ENCODE results near the gene TMEM238. TPM values are rescaled to one million over a fixed set of nuclear protein-coding genes. Genes with fewer than 3 reads are reported as not detected.
A peak's percentile ranks its signal among the peaks of the same experiment; 100 is the strongest.

TMEM238 gene
- total and polyA plus RNA-seq, 9 of the 15 experiments (the other 6 are each of a cell fraction or from before 2014, with no cell fraction given): 0.18 to 5.1 (median 1.3) TPM; not detected in 4

DNA sequence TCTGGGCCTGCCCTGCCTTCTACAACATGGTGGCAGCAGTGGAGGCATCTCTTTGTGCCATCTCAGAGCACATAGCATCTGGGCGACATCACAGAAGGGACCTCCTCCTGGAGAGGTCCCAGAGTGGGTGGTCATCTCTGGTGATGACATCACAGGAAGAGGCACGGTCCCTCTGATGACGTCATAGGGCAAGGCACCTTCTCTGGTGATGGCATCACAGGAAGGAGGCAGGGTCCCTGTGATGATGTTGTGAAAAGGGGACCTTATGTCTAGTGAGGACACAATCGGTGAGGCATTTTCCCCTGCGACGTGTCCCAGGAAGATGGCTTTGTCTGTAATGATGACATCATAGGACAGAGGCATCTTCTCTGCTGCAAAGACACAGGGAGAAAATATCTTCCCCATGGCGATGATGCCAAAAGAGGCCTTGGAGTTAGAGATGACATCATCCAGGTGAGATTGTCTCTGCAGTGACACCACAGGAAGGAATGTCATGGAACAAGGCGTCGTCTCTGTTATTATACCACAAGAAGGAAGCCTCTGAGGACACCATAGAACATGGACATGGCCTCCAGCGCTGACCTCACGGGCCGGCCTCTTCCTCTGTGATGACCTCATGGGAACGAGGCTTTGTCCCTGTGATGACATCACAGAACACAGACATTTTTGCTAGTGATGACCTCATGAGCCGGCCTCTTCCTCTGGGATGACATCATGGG, 48.3 kb upstream of the TMEM238 start (continued):
- TF ChIP-seq ATF2 (CRISPR knock-in tag; IDR thresholded peaks at IDR 0.05): peak; percentile 93
- peak; percentile 88 for TF ChIP-seq GABPB1 (CRISPR knock-in tag; IDR thresholded peaks at IDR 0.05)
- TF ChIP-seq ELF4 (CRISPR knock-in tag; IDR thresholded peaks at IDR 0.05): no peak
- no peak for TF ChIP-seq RBM15 (IDR thresholded peaks at IDR 0.05; ENCODE audit: insufficient read depth, low read length)
- TF ChIP-seq ZNF785 (CRISPR knock-in tag; IDR thresholded peaks at IDR 0.05): no peak
- TF ChIP-seq, protein P1, sequence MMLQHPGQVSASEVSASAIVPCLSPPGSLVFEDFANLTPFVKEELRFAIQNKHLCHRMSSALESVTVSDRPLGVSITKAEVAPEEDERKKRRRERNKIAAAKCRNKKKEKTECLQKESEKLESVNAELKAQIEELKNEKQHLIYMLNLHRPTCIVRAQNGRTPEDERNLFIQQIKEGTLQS (IDR thresholded peaks at IDR 0.05): peak; percentile 94
- TF ChIP-seq, protein P1 (CRISPR knock-in tag; conservative IDR thresholded peaks at IDR 0.05): no peak
- peak; percentile 84 for TF ChIP-seq JUNB (CRISPR knock-in tag; conservative IDR thresholded peaks at IDR 0.05)
- 0 out of 4 replicates have a peak, but pooled peaks of 1 of the 2 experiments have one; percentile 8 for TF ChIP-seq TEAD1 (CRISPR knock-in tag; IDR thresholded peaks at IDR 0.05)
- TF ChIP-seq JUND (IDR thresholded peaks at IDR 0.05; ENCODE audit: borderline replicate concordance, low read depth, low read length): peak; percentile 65; the same call in 1 of the 2 replicates
- peak; percentile 61; the same call in 2 of the 3 replicates for TF ChIP-seq JUND (tag; IDR thresholded peaks at IDR 0.05; ENCODE audit: borderline replicate concordance, low read depth, low read length)

Measured in K562 (cell line).